ENCODE results near the gene MUCL3. TPM values are rescaled to one million over a fixed set of nuclear protein-coding genes. Genes with fewer than 3 reads are reported as not detected.

MUCL3 gene
- polyA plus RNA-seq, 3 donors = not detected

GRCh38 chr6:30939473-30939872 is 1.3 kb upstream of the MUCL3 start:
- H3K9me3 ChIP-seq (replicated peaks in 1 of 2; ENCODE audit: control insufficient read depth in 1 of 2, insufficient read depth in 1 of 2, low read length in 2 of 2) = no peaks in the 10 kb centered on the region
- H3K4me2 ChIP-seq (replicated peaks; ENCODE audit: extremely low read depth, low read length, poor library complexity, severe bottlenecking) = no peak overlapping the region
- no peak overlapping the region for H3K4me3 ChIP-seq (replicated peaks in 1 of 3; ENCODE audit: low read depth in 2 of 3, low read length in 3 of 3)
- no peak overlapping the region for H2AFZ ChIP-seq (ENCODE audit: insufficient read depth, low read depth, low read length, poor library complexity, severe bottlenecking)
- Mint-ChIP-seq H3K36me3 (no peaks in the 10 kb centered on the region), H3K4me3 (no peak overlapping the region), H3K27me3 (ENCODE audit: low read depth in 3 of 3) (peaks cover 26 to 44% (median 34%) of the 10 kb centered on the region in 3 donors), H3K4me1 (peaks cover 16% of the 10 kb centered on the region), H3K9me3 (peaks cover 0 to 2% (median 0%) of the 10 kb centered on the region in 7 donors), H3K27ac (no peak overlapping the region)
- no peaks in the 10 kb centered on the region for H3K36me3 ChIP-seq (replicated peaks in 1 of 2; ENCODE audit: control insufficient read depth in 1 of 2, insufficient read depth in 2 of 2, low read length in 2 of 2)
- H3K27me3 ChIP-seq (ENCODE audit: control insufficient read depth in 2 of 2, insufficient read depth in 2 of 2, low read length in 2 of 2) = peaks cover 7 to 16% of the 10 kb centered on the region in 2 donors
- H3K9ac ChIP-seq (ENCODE audit: insufficient read depth, low read length, poor library complexity, severe bottlenecking) = no peak overlapping the region
- H4K20me1 ChIP-seq (ENCODE audit: insufficient read depth, low read length) = no peaks in the 10 kb centered on the region
- no peak overlapping the region for H3K27ac ChIP-seq (ENCODE audit: low read depth in 1 of 2, low read length in 2 of 2)
- 86% methylated on average over 1 of the region's 3 CpGs for WGBS (ENCODE audit: insufficient coverage)
- H3K4me1 ChIP-seq (ENCODE audit: control insufficient read depth in 1 of 2, insufficient read depth in 2 of 2, low read length in 2 of 2) = no peaks in the 10 kb centered on the region
- DNase-seq = no peak
- no peak for TF ChIP-seq CTCF (IDR thresholded peaks at IDR 0.05)
- H3K79me2 ChIP-seq (ENCODE audit: insufficient read depth, low read length) = no peaks in the 10 kb centered on the region
- intact Hi-C loops (cut with micrococcal nuclease) = no loop called here

GRCh38 chr6:30942338-30943060 is 1.7 kb downstream of the MUCL3 start:
- H3K27ac Mint-ChIP-seq = no peak overlapping the region
- H3K9me3 Mint-ChIP-seq = peaks cover 0 to 2% (median 0%) of the 10 kb centered on the region in 7 donors
- H3K27me3 Mint-ChIP-seq (ENCODE audit: low read depth in 3 of 3) = peaks cover 23 to 48% (median 30%) of the 10 kb centered on the region in 3 donors
- H3K9ac ChIP-seq (ENCODE audit: insufficient read depth, low read length, poor library complexity, severe bottlenecking) = no peak overlapping the region
- no peak overlapping the region for H3K4me2 ChIP-seq (replicated peaks; ENCODE audit: extremely low read depth, low read length, poor library complexity, severe bottlenecking)
- no peaks in the 10 kb centered on the region for H3K4me1 ChIP-seq (ENCODE audit: control insufficient read depth in 1 of 2, insufficient read depth in 2 of 2, low read length in 2 of 2)
- DNase-seq = peak in 2 of 3 donors; percentile 9 to 30
- peak overlapping the region in 1 of 2 donors; percentile 33 for H3K4me3 Mint-ChIP-seq
- no peaks in the 10 kb centered on the region for H3K9me3 ChIP-seq (replicated peaks in 1 of 2; ENCODE audit: control insufficient read depth in 1 of 2, insufficient read depth in 1 of 2, low read length in 2 of 2)
- H3K27ac ChIP-seq (ENCODE audit: low read depth in 1 of 2, low read length in 2 of 2) = no peak overlapping the region
- H3K4me3 ChIP-seq (replicated peaks in 1 of 3; ENCODE audit: low read depth in 2 of 3, low read length in 3 of 3) = no peak overlapping the region
- H3K4me1 Mint-ChIP-seq = peaks cover 9% of the 10 kb centered on the region
- H3K36me3 Mint-ChIP-seq = no peaks in the 10 kb centered on the region
- H3K79me2 ChIP-seq (ENCODE audit: insufficient read depth, low read length) = no peaks in the 10 kb centered on the region
- 12% methylated on average over 9 of the region's 15 CpGs for WGBS (ENCODE audit: insufficient coverage)
- intact Hi-C loops (cut with micrococcal nuclease) = no loop called here
- peak; percentile 17 for TF ChIP-seq CTCF (IDR thresholded peaks at IDR 0.05)
- H2AFZ ChIP-seq (ENCODE audit: insufficient read depth, low read depth, low read length, poor library complexity, severe bottlenecking) = no peak overlapping the region
- H4K20me1 ChIP-seq (ENCODE audit: insufficient read depth, low read length) = no peaks in the 10 kb centered on the region
- H3K27me3 ChIP-seq (ENCODE audit: control insufficient read depth in 2 of 2, insufficient read depth in 2 of 2, low read length in 2 of 2) = peaks cover 7 to 16% of the 10 kb centered on the region in 2 donors
- H3K36me3 ChIP-seq (replicated peaks in 1 of 2; ENCODE audit: control insufficient read depth in 1 of 2, insufficient read depth in 2 of 2, low read length in 2 of 2) = no peaks in the 10 kb centered on the region
